DMS114 treated with DMSO at 0.1 percent for 48 hours (cell line): ENCODE data around the gene CCDC124.
"Not testable (repeated sequence)": the region's sequence is repeated elsewhere in the genome, so short reads cannot be mapped to it uniquely, and the experiment has no call there.

Source experiments
- DNase-seq: peaks from one replicate; lab custom pipeline; 2025; ENCODE audit not compliant: unreplicated experiment; lab: John Stamatoyannopoulos, UW

The CCDC124 gene

GRCh38 chr19:17981611-17982010 lies 48.8 kb downstream of the CCDC124 start:
- no peak for DNase-seq

- no peak for DNase-seq
Measured at GRCh38 chr19:17982430-17982829, 49.6 kb downstream of the CCDC124 start.

- peak; percentile 13 for DNase-seq
Measured at GRCh38 chr19:17985037-17985818, 52.4 kb downstream of the CCDC124 start.

- not testable (repeated sequence) for DNase-seq
Measured at GRCh38 chr19:17986569-17986968, 53.8 kb downstream of the CCDC124 start.

GRCh38 chr19:17988161-17988560 lies 55.3 kb downstream of the CCDC124 start:
- no peak for DNase-seq

- DNase-seq: no peak
Measured at GRCh38 chr19:17989425-17990094, 56.7 kb downstream of the CCDC124 start.

- no peak for DNase-seq
Measured at GRCh38 chr19:17993076-17993813, 60.4 kb downstream of the CCDC124 start.
